HG02970 (cell line): ENCODE data around the gene TRAM2.

Experiments
- ATAC-seq: cut with Tn5 transposase; IDR thresholded peaks from one replicate; pipeline ENCODE4 v1.9.1; 2021; ENCODE audit warnings: mild to moderate bottlenecking, moderate library complexity, moderate number of reproducible peaks; ENCODE audit not compliant: unreplicated experiment, low FRiP score

The TRAM2 gene

DNA sequence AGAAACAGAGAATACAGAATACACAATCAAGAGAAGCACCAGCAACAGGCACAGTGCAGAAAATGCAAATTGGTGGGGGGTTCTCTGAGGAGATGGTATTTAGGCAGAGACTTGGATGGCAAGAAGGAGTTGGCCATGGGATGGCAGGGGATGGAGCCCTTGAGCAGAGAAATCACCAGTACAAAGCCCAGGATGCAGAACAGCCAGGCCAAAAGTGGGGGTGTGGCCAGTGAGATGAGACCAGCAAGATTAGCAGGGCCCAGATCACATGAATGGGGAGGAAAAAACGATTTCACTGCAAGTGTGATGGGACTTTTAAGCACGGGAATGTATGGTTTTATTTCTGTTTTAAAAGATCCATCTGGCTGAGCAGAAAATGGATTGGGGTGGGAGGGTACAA is 63.4 kb downstream of the TRAM2 start:
- no peak for ATAC-seq

DNA sequence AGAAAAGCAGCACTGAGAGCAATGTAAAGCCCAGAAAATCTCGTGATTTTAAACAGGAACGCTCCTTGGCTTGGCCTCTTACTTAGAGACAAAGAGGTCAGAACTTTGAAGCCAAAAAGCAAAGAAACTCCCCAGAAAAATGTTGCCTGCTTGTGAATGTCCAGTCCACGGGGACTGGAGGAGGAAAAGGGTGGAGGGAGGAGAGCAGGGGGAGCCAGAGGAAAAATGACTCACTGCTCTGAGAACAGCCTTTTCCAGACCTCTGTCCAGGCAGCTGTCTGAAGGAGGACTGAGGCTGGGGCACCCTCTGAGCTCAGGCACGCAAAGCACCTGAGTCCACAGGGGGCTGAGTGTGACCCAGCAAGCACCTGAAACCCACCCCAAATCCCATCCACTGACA is 64.7 kb downstream of the TRAM2 start:
- ATAC-seq: no peak

DNA sequence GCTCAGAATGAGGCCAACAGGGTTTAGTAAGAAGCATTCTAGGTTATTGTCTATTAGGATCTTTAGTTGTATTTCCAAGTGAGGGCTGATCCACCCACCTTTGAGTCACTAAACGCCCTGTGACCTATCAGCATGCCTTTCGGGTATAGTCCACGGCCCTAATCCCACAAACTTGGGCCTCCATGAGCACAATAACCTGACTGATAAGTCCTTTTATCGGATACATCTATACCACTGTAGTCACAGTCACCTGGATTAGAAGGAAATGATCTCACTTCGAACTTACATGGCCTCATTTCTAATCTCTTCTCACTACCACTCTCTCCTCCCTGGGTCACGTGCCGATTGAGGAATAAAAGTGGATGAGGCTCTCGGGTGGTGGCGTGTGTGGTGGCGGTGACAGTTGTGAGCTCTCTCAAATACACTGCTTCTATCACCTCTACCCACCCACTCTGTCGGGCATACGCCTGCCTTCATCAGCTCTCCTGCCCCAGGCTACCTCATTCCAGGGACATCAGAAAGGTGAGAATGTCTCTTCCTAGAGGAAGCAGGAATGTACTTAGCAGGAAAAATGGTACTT is 65.2 kb downstream of the TRAM2 start:
- ATAC-seq: no peak

DNA sequence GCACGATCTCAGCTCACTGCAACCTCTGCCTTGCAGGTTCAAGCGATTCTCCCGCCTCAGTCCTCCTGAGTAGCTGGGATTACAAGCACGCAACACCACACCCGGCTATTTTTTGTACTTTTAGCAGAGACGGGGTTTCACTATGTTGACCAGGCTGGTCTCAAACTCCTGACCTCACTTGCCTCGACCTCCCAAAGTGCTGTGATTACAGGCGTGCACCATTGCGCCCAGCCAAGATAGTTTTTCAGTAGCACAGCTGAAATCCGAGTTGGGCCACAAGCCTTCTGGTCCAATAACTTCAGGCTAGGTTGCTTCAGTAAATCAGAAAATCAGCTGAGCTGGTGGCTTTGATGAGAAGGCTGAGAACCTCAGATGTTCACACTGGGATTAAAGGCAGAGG is 65.7 kb downstream of the TRAM2 start:
- no peak for ATAC-seq

DNA sequence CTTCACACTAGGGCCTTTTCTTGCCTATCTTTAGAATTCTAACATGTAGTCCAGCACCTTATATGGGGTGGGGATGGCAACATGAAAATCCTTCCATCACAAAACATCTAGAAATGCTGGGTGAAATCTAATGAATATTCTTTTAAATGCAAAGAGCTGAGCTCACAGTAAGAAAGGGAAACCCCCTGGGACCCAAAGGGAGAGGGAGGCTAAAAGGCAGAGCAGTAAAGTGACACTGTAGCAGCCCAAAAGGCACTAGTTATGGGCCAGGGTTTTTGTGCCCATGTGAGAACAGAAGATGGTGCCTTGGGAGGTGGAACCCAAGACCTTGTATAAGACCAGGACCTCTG is 66.7 kb downstream of the TRAM2 start:
- no peak for ATAC-seq

DNA sequence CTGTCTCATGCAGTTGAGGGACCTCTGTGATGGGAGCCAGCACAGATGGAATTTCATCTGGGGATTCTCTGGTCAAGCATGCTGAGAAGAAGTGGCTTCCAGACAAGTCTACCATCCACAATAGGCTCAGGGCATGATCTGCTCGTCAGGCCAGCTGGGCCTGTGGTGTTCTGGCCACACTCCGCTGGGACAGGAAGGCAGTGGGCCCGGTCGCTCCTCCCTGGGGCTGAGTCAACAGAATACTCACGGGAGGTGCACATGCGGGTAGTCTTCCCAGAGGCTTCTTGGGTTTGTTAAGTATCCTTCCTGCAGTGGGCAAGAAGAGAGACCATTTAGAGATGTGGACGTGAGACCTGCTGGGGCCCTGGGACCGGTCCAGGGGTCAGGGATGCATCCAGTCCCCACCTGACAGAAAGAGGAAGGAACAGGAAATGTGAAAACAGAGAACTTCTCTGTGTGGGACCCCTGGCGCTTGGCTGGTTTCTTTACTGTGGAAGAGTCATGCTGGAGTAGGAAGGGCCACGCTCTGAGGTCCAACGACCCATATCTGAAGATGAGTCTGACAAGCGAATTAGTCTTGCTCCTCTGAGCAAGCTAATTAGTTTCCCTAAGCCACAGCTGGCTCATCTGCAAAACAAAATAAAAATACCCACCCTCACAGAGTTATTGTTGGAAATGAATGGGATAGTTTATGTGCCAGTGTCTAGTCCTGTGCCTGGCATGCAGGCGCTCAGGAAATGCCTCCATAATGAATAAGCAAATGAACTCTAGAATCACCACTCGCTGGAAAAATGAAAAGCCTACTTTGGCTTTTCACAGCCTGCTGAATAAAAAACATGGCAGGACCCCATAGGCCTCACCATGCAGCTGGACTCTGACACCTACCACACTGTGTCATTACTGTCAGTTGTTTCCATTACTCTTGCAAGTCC is 67.3 kb downstream of the TRAM2 start:
- ATAC-seq: no peak

DNA sequence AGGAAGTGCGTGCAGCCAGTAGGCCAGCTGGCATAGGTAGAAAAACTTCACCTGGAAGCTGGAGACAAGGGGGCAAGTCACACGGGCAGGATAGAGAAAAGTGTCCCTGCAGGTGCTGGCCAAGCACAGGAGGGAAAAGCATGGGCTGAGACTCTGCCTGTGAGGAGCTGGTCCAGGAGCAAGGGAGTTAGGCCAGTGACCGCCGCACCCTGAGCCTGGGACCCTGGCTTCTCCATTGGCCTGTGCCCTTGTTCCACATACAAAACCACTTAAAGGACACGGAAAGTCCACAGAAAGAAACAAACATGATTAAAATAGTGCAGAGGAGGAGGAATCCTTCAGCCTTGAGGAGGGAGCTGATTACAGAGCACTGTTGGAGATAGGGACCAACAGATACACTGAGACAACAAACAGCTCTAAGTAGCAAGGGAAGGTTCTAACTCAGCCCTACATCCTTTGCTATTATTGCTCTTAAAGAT is 68.6 kb downstream of the TRAM2 start:
- ATAC-seq: no peak

DNA sequence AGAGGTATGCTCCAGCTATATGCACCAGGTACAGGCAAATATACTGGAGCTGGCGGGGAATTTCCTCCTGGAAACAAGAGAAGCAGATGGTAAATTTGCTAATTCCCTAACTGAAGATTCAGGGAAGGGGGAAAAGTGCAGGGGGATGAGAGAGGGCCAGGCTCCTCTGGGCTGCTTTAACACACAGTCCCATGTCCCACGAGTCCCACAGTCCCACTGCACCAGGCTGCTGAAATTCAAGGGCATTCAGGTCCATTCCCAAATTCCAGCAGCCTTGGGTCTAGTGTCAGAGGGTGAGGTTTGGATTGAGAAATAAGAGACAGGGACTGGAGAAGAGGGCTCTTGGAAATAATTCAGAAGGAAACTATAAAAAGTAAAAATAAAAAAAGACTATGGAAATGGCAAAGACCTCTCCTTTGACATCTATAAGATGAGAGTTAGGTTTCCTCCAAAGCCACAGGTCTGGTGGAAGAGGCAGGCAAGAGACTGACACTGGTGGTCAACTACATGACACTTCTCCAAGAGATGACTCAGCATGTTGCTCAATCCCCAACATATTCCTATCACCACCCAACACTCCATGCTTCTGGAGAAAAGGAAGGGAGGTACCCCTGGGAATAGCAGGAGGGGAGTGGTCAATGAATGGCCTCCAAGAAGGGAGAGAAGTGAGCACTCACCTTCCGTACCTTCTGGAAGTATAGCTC is 69.2 kb downstream of the TRAM2 start:
- no peak for ATAC-seq

DNA sequence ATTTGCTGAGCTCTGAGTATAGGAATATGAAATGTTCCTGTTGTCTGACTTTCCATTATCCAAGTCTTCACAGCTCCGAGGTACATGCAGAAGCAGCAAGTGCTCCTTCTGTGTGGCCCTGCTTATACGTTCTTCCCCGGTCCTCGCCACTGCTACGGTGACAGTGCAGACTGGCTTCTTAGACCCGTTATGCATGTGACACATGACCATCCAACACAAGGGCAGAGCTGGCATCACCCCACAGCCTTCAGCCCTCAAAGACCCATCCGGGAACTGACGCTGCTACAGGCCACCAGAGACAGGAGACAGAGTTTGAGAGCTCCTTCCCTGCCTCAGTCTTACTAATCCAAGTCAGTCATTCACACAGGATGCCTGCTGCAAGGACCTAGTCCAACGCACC is 70.4 kb downstream of the TRAM2 start:
- no peak for ATAC-seq

DNA sequence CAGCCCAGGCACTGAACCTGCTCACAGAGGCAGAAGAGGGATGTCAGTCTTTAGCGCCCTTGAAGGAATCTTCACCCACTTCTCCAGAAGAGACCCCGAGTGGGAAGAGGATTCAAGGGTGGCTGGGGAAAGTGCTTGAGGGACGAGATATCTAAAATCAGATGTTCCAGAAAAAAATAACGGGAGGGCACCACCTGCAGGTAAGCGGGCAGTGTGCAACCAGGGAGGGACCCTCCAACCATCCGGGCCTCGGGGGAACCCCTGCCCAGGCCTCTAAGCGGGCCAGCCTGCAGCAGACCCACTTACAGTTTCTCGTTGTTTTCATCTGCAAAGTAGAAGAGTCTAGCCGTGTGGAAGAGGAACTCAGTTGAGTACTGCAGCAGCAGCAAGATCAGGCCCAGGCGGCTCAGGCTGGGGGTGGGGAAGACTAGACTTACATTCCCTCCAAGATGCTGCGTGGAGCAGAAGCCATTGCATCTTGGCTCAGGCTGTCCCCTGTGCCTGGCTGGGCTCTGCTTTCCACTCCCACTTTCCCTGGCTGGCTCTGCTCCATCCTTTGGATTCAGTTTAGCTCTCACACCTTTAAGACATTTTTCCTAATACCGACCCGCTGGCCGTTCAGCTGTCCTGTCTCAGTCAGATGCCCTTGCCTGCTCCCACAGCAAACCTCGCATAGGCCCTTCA is 71.0 kb downstream of the TRAM2 start:
- ATAC-seq: no peak

DNA sequence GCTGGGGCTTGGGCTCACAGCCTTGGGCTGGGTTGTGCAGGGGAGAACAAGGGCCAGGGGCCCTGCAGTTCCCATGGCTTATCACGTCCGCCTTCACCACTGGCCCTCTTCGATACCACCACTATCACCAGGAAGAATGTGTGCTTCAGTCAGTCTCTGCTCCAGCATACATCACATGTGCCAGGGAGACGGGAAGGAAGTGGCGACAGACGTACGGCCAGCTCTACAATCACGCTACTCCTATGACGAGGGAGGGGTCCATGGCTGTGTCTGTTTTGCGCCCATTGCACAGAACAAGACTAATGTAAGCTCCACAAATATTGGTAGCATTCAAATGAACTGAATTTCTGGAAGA is 72.1 kb downstream of the TRAM2 start:
- ATAC-seq: no peak

DNA sequence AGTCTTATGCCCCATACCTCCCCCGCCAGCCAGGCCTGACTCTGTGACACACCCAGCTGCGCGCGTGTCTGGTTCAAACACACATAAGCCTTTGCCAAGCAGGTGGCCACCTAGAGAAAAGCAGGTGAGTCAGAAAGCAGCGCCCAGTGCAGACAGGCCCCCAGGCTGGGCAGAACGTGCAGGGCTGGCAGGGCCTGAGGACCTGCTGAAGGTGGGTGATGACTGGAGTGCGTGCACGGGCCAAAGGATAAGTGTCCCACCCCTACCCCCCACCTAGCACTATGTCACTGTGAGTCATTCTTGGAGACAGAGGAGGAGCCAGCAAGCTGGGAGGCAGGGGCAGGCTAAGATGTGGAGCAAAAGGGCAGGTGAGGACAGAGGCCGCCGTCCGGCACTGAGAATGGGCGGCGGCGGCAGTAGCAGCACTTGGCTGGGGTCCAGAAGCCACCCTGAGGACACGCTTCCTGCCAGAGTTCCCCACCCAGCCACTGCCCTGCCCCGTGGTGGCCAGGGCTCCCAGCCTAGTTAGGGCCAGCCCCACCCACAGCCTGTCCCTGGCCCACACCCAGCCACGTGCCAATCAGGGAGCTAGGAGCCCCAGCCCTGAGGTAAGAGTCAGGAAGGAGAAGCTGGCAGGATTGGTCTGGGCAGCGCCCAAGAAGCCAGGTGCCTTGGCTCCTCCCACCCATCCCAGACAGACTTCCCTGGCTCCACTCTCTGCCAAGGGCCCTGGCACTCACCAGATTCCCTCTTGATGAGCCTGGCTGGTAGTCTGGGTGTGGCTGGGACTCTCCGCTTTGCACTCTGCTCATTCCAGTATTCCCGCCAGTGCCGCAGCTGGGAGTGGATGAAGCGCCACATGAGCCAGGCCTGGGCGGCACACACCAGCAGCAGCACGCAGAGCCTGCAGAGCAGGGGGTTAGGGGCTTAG is 72.7 kb downstream of the TRAM2 start:
- ATAC-seq: no peak

DNA sequence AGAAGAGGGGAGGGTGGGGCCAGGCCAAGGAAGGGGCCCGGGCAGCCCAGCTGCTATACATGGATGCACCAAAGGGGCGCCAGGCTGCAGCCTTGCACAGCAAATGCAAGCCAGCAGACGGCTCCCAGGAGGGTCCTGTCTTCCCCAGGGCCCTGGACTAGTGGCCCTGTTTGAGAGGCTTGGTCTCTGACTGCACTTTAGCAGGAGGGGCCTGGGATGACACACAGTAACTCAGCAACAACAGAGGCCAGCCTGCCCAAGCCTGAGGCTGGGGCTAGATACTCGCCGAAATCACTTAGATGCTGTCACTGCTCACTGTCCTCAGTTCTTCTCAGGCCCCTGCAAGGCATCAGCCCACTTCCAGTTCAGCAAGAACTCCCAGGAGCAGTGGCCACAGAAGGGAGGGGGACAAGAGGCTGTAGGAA is 73.5 kb downstream of the TRAM2 start:
- ATAC-seq: no peak

DNA sequence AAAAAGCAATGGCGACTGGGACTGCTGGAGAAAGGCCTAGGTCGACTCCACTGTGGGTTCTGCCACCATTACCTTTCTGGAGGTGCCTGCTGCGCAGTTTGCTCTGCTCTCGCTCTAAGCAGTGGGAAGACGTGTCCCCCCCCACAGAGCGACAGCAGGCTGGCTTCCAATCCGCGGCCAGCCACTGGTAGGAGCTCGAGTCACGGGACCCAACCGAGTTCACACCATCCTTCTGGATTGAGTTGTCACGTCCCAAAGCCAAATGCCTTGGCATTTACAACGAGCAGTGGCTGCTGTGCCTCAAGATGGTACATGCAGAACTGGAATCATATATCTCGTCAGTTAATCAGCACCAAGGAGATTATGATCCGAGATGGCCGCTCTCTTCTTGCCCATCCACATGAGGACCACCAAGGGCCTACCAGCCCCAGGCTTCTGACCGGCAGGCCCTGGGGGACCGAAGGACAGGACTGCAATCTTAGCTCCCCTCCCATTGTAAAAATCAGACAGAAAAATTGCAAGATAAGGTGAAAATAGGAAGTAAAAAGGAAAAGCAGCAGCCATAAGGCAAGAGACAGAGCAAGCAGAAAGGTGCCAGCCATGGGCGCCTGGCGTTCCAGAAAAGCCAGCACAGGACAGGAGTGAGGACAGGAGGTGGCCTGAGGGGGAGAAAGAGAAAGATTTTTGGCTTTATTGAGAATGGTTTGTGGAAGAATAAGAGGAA is 74.4 kb downstream of the TRAM2 start:
- no peak for ATAC-seq

DNA sequence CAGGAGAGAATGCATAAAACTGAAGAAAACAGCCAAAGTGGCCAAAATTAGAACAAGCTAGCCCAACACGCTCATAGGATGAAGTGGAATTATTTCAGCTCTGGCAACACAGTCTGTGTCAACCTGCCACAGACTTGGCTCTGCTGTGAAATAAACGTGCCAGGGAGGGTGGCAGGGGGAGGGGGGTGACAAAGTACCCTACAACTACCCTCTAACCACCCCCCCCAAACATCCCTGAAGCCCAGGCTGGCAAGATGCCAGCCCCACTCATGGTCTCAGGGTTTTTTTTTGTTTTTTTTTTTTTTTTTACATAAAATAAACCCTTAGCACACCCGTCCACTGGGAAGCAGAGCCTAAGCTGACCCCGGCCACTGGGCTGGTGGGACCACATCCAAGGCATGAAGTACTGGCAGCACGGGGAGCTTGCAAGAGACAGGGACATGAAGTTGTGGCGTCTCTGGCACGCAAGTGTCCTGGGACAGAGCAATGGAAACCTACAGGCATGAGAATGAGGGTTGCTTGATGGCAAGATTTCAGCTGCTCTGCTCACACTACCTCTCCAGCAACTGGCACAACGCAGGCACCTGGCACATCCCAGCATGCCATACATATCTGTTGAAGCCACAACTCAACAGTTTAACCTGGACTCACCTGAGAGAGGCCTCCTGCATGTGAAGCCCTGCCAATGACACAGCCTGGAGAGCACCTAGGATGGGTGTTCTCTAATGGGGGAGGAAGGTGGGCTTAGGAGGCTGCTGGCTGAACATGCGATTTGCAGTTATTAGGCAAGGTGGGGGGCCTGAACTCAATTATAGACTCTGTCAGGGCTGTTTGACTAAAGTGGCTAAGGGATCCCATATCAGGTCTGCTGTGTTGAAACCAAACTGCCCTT is 76.4 kb downstream of the TRAM2 start:
- ATAC-seq: no peak

DNA sequence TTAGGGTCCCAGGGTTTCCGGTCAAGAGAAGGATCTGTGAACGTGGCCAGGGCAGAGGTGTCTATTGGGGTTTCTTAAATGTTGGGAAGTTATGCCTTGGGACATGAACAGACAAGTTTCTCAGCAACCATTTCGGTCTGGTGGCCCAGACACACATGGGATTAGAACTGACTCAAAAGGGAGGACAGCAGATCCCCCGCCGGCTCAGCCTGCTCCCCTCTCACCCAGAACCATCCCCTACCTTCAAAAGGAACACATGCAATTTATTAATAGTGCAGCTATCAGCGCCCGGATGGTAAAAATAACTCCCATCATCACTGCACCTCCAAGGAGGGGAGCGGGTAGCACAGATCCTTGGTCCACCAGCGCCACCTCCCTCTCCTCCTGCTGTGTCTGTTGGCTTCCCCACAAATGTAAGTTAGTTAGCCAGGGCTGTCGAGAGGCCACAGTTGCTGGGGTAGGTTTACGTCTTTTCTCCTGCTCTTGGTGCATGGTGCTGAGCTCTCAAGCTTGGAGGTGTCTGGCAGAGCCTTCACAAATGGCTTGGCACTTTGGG is 77.1 kb downstream of the TRAM2 start:
- no peak for ATAC-seq

DNA sequence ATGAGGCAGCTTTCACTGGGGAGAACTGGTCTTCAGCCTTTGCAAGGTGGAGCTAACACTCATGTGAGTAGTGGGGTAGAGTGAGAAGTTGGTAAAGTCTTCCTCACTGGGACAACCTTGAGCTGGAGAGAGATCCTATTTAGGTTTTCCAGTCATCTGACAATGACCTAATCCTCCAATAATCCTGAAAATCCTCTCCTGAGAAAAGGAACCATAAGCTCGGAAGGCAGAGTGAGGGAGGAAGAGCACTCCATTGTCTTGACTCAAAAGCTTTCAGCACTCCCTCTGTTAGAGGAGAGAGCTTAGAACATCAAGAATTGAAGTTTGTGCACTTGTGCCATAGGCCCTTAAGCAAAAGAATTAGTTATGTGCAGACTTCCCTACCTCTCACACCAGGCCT is 77.8 kb downstream of the TRAM2 start:
- ATAC-seq: no peak

DNA sequence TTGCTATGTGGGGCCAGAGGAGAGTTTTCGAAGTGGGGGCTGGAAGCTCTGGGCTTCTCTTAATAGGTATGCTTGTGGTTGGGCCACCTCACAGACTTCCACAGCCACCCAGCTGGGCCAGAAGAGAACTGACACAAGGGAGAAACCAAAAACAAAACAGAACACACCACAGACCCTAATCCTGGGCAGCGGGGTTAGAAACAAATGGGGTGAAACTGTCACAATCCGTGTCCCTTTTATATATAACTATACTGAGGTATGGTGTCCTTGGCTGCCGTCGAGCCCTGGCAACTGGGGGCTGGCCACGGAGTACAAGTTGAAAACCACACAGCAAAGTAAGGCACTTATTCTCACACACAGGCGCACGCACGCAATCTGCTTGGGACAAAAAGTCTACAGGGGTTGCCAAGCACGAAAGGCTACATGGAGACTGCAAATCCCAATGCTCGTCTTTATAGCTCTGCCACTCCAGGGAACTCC is 78.3 kb downstream of the TRAM2 start:
- ATAC-seq: peak; percentile 39
